GM10266 (cell line): ENCODE data around the gene RIMKLA.

Experiments used
- DNase-seq: peaks from one replicate; pipeline ENCODE4 v3.0.0; 2012; ENCODE audit errors: extremely low spot score
- TF ChIP-seq, protein P1 (sequence below): IDR thresholded peaks from 2 replicates; pipeline ENCODE4 v1.5.1; 2012; ENCODE audit warnings: mild to moderate bottlenecking, low read depth; ENCODE audit not compliant: control insufficient read depth, insufficient read depth; ENCODE audit errors: missing control alignments

The RIMKLA gene

DNA sequence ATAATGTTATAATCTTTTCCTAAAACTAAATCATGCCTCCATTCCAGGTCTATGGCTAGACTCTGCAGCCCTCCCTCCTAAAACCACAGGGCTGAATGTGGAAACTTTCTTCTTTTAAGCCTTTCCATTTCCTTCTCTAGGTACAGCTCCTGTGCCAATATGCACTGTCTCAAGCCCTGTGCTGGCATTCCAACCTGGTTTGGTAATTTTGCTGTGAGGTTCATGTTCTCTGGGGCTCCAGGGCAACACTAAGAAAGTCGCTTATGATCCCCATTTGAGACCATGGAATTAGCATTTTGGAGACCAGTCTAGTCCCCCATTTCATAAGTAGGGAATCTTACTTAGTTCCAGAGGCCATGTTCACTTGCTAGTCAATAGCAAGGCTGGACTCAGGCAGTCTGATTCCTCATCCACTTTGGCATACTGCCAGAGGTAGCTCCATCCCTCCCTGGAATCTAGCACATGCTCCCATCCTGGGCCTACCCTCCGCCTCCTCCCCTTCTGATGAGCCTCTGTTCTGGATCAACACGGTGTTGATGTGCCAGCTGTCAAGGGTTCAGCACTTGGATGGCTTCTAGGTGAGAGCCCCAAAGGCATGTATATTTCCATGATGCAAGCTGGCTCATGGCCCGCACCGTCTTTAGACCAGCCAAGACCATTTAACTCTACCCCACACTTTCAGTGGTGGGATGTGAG lies 38.7 kb downstream of the RIMKLA start:
- TF ChIP-seq, protein P1, sequence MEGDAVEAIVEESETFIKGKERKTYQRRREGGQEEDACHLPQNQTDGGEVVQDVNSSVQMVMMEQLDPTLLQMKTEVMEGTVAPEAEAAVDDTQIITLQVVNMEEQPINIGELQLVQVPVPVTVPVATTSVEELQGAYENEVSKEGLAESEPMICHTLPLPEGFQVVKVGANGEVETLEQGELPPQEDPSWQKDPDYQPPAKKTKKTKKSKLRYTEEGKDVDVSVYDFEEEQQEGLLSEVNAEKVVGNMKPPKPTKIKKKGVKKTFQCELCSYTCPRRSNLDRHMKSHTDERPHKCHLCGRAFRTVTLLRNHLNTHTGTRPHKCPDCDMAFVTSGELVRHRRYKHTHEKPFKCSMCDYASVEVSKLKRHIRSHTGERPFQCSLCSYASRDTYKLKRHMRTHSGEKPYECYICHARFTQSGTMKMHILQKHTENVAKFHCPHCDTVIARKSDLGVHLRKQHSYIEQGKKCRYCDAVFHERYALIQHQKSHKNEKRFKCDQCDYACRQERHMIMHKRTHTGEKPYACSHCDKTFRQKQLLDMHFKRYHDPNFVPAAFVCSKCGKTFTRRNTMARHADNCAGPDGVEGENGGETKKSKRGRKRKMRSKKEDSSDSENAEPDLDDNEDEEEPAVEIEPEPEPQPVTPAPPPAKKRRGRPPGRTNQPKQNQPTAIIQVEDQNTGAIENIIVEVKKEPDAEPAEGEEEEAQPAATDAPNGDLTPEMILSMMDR: no peak
- no peak for DNase-seq

DNA sequence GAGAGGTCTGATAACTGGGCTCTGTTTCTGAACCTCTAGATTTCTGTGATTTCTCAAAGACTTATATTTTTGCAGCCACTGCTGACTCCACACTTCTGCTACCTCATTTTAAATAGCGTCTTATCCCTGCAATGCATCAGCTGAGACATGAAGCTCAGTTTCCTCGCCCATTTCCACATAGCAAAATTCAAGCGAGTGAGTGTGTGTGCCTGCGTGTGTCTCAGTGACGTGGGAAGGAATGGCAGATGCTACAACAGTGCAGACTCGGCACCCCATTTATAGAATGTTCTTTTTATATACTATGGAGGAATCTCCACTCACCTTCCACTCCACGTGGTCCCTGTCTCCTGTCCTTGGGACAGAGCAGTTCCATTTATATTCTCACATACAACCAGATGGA lies 39.5 kb downstream of the RIMKLA start:
- no peak for DNase-seq
- TF ChIP-seq, protein P1: no peak

DNA sequence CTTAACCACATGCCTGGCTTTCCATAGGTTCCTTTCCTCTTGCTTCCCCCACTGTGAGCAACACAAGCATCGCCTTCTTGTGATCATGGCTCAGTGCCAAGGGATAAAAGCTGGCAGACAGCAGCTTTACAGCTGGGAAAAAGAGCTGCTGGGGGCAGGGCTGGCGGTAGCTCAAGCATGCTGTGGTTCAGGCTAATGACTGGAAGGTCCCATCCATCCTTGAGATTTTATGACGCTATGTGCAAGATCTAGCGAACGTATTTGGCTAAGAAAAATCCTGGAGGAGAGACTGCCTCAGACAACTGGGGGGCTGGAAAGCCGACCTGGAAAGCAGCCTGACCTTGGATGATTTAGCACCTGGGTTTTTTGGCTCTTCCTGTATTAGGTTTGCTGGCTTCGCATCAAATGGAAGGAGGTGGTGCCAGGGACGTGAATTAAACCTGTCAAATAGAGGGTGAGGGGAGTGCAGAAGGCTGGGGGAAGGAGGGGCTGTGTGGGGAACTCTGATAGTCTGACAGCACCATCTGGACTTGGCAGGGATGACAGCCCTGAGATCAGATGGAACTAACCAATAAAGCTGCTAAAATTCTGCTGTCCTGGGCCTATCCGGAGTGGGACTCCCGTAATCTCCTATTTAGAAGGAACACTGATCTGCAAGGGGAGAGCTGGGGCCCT lies 40.5 kb downstream of the RIMKLA start:
- TF ChIP-seq, protein P1: no peak
- no peak for DNase-seq

GRCh38 chr1:42422737-42423136 lies 42.1 kb downstream of the RIMKLA start:
- TF ChIP-seq, protein P1: no peak
- no peak for DNase-seq

- TF ChIP-seq, protein P1: no peak
- no peak for DNase-seq
These were observed 43.1 kb downstream of the RIMKLA start for GRCh38 chr1:42423681-42424080.

DNA sequence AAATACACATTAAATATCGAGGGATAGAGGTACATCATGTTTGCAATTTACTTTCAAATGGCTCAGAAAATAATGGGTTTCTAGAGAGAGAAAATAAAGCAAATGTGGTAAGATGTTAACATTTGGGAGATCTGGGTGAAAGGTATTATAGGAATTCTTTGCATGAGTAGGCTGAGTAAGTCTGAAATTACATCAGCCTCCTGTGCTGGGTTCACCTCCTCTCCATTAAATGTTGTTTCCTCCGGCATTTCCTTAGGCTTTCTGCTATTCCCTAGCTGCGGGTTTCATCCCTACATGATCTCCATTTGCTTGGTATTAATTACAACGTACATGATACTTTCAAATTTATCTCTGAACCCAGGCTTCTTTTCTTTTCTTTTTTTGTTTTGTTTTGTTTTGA lies 43.6 kb downstream of the RIMKLA start:
- TF ChIP-seq, protein P1: no peak
- DNase-seq: no peak

DNA sequence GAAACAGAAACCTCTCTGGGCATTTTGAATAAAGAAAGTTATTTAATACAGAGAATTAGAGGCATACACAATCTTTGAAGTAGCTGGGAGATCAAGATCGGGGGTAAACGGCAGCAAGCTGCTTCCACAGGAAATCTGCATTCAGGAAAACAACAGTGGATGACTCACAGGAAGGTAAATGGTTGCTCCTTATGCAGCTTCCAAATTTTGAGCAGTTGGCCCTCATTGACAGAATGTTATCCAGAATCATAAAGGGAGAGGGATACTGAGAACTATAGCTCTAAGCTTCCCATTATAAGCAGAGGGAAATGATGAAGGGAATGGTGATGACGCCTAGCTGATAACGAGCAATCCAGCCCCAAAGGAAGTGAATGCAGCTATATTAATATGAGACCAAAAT lies 46.6 kb downstream of the RIMKLA start:
- TF ChIP-seq, protein P1: no peak
- no peak for DNase-seq
